Thyroid gland (tissue), 4 donors: ENCODE results near the gene SCP2. TPM values are rescaled to one million over a fixed set of nuclear protein-coding genes. Genes with fewer than 3 reads are reported as not detected.

Source experiments
- DNase-seq, 2 donors: peaks; one replicate each; pipeline ENCODE4 v3.0.0-alpha.2; 2019
- H3K27ac ChIP-seq, 3 donors: fragments of 200-600 bp; sonication (generic); 1 replicate in 2 of 3; 2 replicates in 1 of 3; pipeline ENCODE4 v1.5.1; 2016 to 2019; ENCODE audit warnings: mild to moderate bottlenecking in 1 of 3, moderate library complexity in 1 of 3
- H3K27me3 ChIP-seq: fragments of 200-600 bp; sonication (generic); one replicate; pipeline ENCODE4 v1.5.1; 2019
- H3K36me3 ChIP-seq, 2 donors: fragments of 200-600 bp; sonication (generic); one replicate each; pipeline ENCODE4 v1.5.1; 2016 to 2019
- H3K4me1 ChIP-seq, 2 donors: fragments of 200-600 bp; sonication (generic); one replicate each; pipeline ENCODE4 v1.5.1; 2017 to 2019
- H3K4me3 ChIP-seq, 3 donors: fragments of 200-600 bp; sonication (generic); replicated peaks in 1 of 3; 1 replicate in 2 of 3; 2 replicates in 1 of 3; pipeline ENCODE4 v1.5.1; 2016; ENCODE audit warnings: mild to moderate bottlenecking in 1 of 3
- H3K9me3 ChIP-seq: fragments of 200-600 bp; sonication (generic); one replicate; pipeline ENCODE4 v1.5.1; 2017
- POLR2A ChIP-seq, 2 donors: fragments of 450-650 bp; IDR thresholded peaks; one replicate each; pipeline ENCODE4 v1.6.1; 2017; ENCODE audit warnings: antibody characterized with exemption in 2 of 2, mild to moderate bottlenecking in 2 of 2, moderate library complexity in 1 of 2
- WGBS, 2 donors: methylation state at CpG; one replicate each; pipeline ENCODE4 v1.1.5; 2017; 5-methylcytosine and 5-hydroxymethylcytosine counted together
- intact Hi-C: fragments of 100-400 bp; cut with DNase I; formaldehyde crosslinking; loops from one replicate; pipeline ENCODE4 v1.15.1; 2023
- total RNA-seq, 4 donors: library from RNA; depleted of rRNA; stranded (reverse); fragments of >200 nt; gene quantifications; one replicate each; pipeline ENCODE4 v1.2.3, GENCODE V29; 2016
- TF ChIP-seq, protein P1 (sequence below), 6 experiments: fragments of 200-600 bp in 3 of 6; fragments of 450-650 bp in 3 of 6; sonication (generic) in 3 of 6; IDR thresholded peaks; one replicate each; pipeline ENCODE4 v1.5.1; 2016 to 2019; ENCODE audit warnings: antibody characterized with exemption in 6 of 6, mild to moderate bottlenecking in 2 of 6, inconsistent platforms in 1 of 6, moderate library complexity in 1 of 6

The SCP2 gene
- total RNA-seq, 4 donors from 2014 or later: 114 to 181 (median 164) TPM

DNA sequence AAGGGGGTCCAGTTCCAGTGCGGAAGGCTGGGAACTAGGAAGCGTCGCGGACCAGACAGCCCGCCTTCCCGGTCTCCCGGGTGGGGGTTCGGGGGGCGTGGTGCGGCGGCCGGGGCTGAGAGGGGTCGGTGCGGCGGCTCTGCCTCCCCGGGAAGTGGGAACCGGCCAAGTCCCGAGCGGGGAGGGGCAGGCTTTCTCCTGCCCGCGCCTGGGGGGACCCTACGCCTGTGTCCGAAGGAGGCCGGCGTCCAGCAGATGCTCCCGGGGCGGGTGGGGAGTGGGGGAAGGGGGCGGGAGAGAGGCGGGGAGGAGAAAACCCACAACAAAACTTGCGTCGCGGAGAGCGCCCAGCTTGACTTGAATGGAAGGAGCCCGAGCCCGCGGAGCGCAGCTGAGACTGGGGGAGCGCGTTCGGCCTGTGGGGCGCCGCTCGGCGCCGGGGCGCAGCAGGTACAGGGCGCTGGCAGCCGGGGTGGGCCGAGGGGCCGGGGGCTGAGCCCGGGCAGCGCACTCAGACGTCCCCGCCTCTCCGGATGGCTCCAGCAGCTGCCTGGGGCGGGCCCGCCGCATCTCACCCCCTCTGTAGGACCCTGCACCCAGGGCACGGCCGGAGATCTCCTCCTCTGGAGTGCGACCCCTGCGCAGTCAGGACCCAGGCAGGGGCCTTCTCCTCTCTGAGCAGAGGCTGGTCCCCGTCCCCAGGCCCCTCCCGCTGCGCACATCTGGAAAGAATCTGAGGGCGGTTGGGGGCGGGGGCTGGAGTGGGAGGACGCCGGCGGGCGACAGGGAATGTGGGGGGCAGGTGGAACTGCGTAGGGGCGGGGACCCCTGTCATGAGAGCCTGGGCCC is 135.0 kb downstream of the SCP2 start, which contains the start of gene PODN:
Gene PODN (plus strand): TSS at position 355 of the 849 bp plus-strand sequence. CDS start 7,643 bp downstream, outside the sequence.
- WGBS, 2 donors: 0 to 1% methylated on average over 1 to 28 of the region's 73 CpGs
- intact Hi-C loops: no loop called here
- peak in 1 of 2 donors; percentile 17 for DNase-seq
- Histone ChIP-seq H3K9me3 (no peaks in the 10 kb centered on the region), H3K4me3 (peak within 1 kb of the TSS; percentile 16 to 49 (median 25)), H3K4me1 (peaks cover 13 to 18% of the 10 kb centered on the region in 2 donors), H3K27me3 (peaks cover 5% of the 10 kb centered on the region), H3K36me3 (no peaks in the 10 kb centered on the region), H3K27ac (peak within 1 kb of the TSS in 2 of 3 donors; percentile 57 to 68)
- TF ChIP-seq POLR2A (IDR thresholded peaks at IDR 0.05): no peak
- TF ChIP-seq, protein P1, sequence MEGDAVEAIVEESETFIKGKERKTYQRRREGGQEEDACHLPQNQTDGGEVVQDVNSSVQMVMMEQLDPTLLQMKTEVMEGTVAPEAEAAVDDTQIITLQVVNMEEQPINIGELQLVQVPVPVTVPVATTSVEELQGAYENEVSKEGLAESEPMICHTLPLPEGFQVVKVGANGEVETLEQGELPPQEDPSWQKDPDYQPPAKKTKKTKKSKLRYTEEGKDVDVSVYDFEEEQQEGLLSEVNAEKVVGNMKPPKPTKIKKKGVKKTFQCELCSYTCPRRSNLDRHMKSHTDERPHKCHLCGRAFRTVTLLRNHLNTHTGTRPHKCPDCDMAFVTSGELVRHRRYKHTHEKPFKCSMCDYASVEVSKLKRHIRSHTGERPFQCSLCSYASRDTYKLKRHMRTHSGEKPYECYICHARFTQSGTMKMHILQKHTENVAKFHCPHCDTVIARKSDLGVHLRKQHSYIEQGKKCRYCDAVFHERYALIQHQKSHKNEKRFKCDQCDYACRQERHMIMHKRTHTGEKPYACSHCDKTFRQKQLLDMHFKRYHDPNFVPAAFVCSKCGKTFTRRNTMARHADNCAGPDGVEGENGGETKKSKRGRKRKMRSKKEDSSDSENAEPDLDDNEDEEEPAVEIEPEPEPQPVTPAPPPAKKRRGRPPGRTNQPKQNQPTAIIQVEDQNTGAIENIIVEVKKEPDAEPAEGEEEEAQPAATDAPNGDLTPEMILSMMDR (IDR thresholded peaks at IDR 0.05): no peak

DNA sequence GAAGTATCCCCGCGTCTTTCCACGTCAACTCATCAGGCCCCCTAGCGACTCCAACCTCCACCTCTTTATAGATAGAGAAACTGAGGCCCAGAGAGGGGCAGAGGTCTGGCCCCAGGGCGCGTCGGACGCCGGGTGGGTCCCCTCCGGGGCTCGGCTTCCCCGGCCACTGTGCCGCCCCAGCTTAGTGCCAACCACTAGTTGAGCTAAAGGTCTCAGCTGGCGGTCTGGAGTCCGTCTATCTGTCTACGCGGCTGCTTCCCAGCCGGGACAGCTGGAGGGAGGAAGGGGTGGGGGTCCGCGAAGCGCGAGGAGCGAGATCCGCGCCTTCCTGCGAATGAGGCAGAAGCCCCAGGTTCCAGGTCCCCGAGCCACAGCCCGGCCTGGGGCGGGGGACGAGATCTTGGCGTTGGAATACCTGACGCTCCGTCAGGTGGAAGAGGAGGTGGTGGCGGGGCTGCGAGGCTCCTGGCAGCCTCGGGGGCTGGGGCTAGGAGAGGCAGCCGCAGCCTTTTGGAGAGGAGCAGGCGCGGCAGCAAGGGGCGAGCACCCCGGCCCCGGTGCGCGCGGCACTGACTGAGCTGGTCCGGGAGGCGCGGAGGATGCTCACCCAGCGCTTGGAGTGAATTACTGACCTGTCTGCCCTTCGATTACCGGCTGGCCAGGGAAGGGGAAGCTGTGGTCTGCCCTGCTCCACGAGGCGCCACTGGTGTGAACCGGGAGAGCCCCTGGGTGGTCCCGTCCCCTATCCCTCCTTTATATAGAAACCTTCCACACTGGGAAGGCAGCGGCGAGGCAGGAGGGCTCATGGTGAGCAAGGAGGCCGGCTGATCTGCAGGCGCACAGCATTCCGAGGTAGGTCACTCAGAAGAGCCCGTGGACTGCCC is 135.9 kb downstream of the SCP2 start:
- intact Hi-C loops: no loop called here
- H3K9me3 ChIP-seq: no peaks in the 10 kb centered on the region
- peak in 1 of 2 donors; percentile 28 for DNase-seq
- H3K27ac ChIP-seq: peak overlapping the region in 2 of 3 donors; percentile 57 to 68
- WGBS, 2 donors: 9 to 24% methylated on average over 19 to 52 of the region's 61 CpGs
- TF ChIP-seq, protein P1 (IDR thresholded peaks at IDR 0.05): no peak
- TF ChIP-seq POLR2A (IDR thresholded peaks at IDR 0.05): no peak
- H3K36me3 ChIP-seq: no peaks in the 10 kb centered on the region
- H3K4me3 ChIP-seq: peak overlapping the region; percentile 16 to 49 (median 25)
- H3K27me3 ChIP-seq: peaks cover 5% of the 10 kb centered on the region
- peaks cover 13 to 18% of the 10 kb centered on the region in 2 donors for H3K4me1 ChIP-seq

DNA sequence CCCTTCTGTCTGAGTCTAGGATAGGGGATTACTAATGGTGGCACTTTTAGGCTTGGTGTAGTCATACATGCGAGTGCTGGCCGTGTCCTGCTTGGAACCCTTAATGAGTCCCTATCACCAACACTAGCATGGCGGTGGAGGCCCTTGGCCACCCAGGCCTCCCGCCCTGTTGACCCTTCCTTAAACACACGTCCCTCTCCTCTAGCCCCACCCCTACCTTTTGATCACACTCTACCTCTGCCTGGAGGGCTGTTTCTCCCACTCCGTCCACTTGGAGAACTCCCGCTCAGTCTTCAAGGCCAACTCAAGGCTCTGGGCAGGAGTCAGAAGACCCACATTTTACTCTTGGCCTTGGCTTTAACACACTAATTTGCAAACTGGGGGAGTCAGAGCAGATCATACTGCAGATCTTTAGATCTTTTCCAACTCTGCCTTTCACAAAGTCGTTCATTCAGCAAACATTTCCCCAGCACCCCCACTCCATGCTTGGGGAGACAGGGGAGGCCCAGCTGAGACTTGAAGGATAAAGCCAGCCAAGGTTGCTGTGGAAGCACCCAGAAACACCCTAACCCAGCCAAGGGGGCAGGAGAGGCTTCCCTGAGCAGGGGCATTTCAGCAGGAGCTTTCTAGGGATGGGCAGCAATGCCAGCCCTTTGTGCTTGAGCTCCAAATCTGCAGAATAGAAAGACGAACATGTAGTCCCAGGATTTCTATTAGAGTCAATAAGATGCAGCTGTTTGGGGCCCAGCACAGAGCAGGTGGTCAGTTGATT is 136.9 kb downstream of the SCP2 start:
- Histone ChIP-seq H3K9me3 (no peaks in the 10 kb centered on the region), H3K27me3 (peaks cover 5% of the 10 kb centered on the region), H3K36me3 (no peaks in the 10 kb centered on the region), H3K27ac (peak overlapping the region in 1 of 3 donors; percentile 57), H3K4me3 (no peak overlapping the region), H3K4me1 (peaks cover 13 to 18% of the 10 kb centered on the region in 2 donors)
- TF ChIP-seq, protein P1 (IDR thresholded peaks at IDR 0.05): no peak
- no peak for TF ChIP-seq POLR2A (IDR thresholded peaks at IDR 0.05)
- 87 to 91% methylated on average over 9 of the region's 9 CpGs for WGBS, 2 donors
- DNase-seq: no peak
- intact Hi-C loops: no loop called here

DNA sequence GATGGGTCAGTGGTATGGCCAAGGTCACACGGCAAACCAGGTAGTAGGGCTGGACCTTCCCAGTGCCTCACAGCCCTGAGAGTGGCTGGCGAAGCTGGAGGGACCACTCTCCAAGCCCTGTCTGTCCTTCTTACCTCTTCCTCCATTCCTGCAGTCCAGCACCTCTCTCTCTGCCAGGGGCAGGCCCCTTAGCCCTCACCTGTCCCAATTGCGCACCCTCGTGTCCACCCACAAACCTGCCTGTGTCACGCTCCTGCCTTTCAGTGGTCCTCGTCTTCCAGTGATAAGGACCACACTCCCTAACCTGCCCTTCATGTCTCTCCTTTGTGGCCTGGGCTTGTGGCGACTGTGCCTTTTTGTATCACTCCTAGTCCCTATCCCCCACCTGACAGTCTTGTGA is 138.3 kb downstream of the SCP2 start:
- no peak for TF ChIP-seq POLR2A (IDR thresholded peaks at IDR 0.05)
- TF ChIP-seq, protein P1 (IDR thresholded peaks at IDR 0.05): no peak
- Histone ChIP-seq H3K36me3 (no peaks in the 10 kb centered on the region), H3K4me3 (no peak overlapping the region), H3K9me3 (no peaks in the 10 kb centered on the region), H3K4me1 (peaks cover 13 to 18% of the 10 kb centered on the region in 2 donors), H3K27me3 (peaks cover 5% of the 10 kb centered on the region), H3K27ac (no peak overlapping the region)
- WGBS, 2 donors: 84 to 97% methylated on average over 7 of the region's 7 CpGs
- intact Hi-C loops: no loop called here
- DNase-seq: no peak
